Mononuclear cell (primary cell): ENCODE results near the gene LCTL. TPM values are rescaled to one million over a fixed set of nuclear protein-coding genes. Genes with fewer than 3 reads are reported as not detected.

Source experiments
- H3K27me3 ChIP-seq: 2 replicates; pipeline ENCODE4 v1.6.0; 2011; ENCODE audit warnings: low read length, control low read depth; ENCODE audit not compliant: insufficient read depth
- H3K4me1 ChIP-seq: 2 replicates; pipeline ENCODE4 v1.5.1; 2011; ENCODE audit warnings: mild to moderate bottlenecking, low read length, control low read depth; ENCODE audit not compliant: insufficient read depth
- H3K4me3 ChIP-seq: 2 replicates; pipeline ENCODE4 v1.5.1; 2011; ENCODE audit warnings: mild to moderate bottlenecking, low read length, moderate library complexity
- H3K9me3 ChIP-seq: 2 replicates; pipeline ENCODE4 v1.5.1; 2011; ENCODE audit warnings: low read depth, mild to moderate bottlenecking, control low read depth, low read length
- total RNA-seq: library from RNA; depleted of rRNA; stranded (reverse); fragments of >200 nt; gene quantifications from one replicate; pipeline ENCODE4 v1.2.3, GENCODE V29; 2012

Gene LCTL, protein sequence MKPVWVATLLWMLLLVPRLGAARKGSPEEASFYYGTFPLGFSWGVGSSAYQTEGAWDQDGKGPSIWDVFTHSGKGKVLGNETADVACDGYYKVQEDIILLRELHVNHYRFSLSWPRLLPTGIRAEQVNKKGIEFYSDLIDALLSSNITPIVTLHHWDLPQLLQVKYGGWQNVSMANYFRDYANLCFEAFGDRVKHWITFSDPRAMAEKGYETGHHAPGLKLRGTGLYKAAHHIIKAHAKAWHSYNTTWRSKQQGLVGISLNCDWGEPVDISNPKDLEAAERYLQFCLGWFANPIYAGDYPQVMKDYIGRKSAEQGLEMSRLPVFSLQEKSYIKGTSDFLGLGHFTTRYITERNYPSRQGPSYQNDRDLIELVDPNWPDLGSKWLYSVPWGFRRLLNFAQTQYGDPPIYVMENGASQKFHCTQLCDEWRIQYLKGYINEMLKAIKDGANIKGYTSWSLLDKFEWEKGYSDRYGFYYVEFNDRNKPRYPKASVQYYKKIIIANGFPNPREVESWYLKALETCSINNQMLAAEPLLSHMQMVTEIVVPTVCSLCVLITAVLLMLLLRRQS
- not detected for total RNA-seq

DNA sequence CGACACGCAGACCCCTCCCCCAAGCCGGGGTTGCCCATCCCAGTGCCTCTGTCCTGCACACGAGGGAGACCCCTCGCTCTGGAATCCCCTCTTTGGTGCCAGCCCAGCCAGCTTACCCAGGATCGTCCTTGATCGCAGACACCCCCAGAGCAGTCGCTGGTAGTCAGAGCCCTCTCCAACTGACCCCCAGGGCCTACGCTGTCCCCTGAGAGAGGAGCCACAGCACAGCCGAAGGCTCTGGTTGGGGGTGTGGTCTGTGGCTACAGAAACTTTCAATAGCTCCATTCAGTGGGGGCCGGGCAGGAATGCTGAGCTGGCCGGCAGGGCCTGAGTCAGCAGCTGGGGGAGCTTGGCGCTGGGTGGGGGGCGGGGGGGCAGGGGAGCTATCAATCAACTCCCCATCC, at the start of gene LCTL:
Gene LCTL, minus strand, starts transcription at position 258 of the 404 bp plus-strand sequence. CDS start 633 bp downstream, outside the sequence.
- no peak within 1 kb of the TSS for H3K4me3 ChIP-seq
- H3K27me3 ChIP-seq: no peaks in the 10 kb centered on the region
- H3K9me3 ChIP-seq: no peaks in the 10 kb centered on the region
- H3K4me1 ChIP-seq: peaks cover 5% of the 10 kb centered on the region

- H3K27me3 ChIP-seq: no peaks in the 10 kb centered on the region
- H3K4me1 ChIP-seq: peaks cover 65% of the 10 kb centered on the region
- no peak overlapping the region for H3K4me3 ChIP-seq
- H3K9me3 ChIP-seq: no peaks in the 10 kb centered on the region
Measured at GRCh38 chr15:66614951-66615760, 49.4 kb upstream of the LCTL start.

DNA sequence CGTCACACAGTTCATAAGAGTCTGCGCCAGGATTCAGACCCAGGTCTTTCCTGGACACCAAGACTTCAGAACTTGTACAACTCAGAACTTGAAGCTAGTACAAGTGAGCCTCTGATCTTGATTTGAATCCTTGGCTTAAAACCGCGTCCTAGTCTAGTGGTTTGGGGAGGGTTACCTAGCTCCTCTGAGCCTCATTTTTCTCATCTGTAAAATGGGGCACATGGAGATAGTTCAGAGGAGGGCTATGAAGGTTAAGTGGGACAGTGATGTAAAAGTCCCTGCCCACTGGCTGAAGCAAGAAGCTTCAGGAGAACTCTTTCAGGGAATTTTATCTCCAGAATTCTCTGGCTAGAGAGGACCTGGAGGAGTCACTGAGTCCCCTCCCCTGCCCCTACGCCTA, 48.7 kb upstream of the LCTL start:
- Histone ChIP-seq H3K4me1 (peaks cover 65% of the 10 kb centered on the region), H3K9me3 (no peaks in the 10 kb centered on the region), H3K4me3 (no peak overlapping the region), H3K27me3 (no peaks in the 10 kb centered on the region)

- Histone ChIP-seq H3K4me3 (no peak overlapping the region), H3K4me1 (peaks cover 58% of the 10 kb centered on the region), H3K27me3 (no peaks in the 10 kb centered on the region), H3K9me3 (no peaks in the 10 kb centered on the region)
Measured at GRCh38 chr15:66613743-66614142, 47.9 kb upstream of the LCTL start.

- no peaks in the 10 kb centered on the region for H3K27me3 ChIP-seq
- no peak overlapping the region for H3K4me3 ChIP-seq
- H3K9me3 ChIP-seq: no peaks in the 10 kb centered on the region
- peaks cover 35% of the 10 kb centered on the region for H3K4me1 ChIP-seq
Measured at GRCh38 chr15:66611257-66612053, 45.7 kb upstream of the LCTL start.

- Histone ChIP-seq H3K4me3 (no peak overlapping the region), H3K27me3 (no peaks in the 10 kb centered on the region), H3K4me1 (peaks cover 19% of the 10 kb centered on the region), H3K9me3 (no peaks in the 10 kb centered on the region)
Measured at GRCh38 chr15:66609876-66610275, 44.1 kb upstream of the LCTL start.

GRCh38 chr15:66608881-66609280, 43.1 kb upstream of the LCTL start:
- Histone ChIP-seq H3K4me1 (peaks cover 9% of the 10 kb centered on the region), H3K9me3 (no peaks in the 10 kb centered on the region)

DNA sequence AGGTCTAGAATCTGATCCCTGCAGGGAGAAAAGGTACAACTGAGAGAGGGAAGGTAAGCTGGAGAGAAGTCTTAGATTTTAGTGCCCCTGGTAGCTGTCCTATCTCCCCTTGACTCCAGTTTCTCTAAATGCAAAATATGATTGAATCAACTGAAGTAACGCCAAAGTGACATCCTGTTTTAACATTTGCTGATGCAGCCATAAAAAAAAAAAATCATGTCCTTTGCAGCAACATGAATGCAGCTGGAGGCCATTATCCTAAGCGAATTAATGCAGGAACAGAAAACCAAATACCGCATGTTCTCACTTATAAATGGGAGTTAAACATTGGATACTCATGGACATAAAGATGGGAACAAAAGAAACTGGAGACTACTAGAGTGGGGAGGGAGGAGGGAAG, 42.4 kb upstream of the LCTL start:
- H3K4me1 ChIP-seq: peaks cover 2% of the 10 kb centered on the region
- H3K4me3 ChIP-seq: no peak overlapping the region
- H3K9me3 ChIP-seq: no peaks in the 10 kb centered on the region
- no peaks in the 10 kb centered on the region for H3K27me3 ChIP-seq

More at GRCh38 chr15:66608881-66609280, 43.1 kb upstream of the LCTL start:
- Histone ChIP-seq H3K27me3 (no peaks in the 10 kb centered on the region), H3K4me3 (no peak overlapping the region)

DNA sequence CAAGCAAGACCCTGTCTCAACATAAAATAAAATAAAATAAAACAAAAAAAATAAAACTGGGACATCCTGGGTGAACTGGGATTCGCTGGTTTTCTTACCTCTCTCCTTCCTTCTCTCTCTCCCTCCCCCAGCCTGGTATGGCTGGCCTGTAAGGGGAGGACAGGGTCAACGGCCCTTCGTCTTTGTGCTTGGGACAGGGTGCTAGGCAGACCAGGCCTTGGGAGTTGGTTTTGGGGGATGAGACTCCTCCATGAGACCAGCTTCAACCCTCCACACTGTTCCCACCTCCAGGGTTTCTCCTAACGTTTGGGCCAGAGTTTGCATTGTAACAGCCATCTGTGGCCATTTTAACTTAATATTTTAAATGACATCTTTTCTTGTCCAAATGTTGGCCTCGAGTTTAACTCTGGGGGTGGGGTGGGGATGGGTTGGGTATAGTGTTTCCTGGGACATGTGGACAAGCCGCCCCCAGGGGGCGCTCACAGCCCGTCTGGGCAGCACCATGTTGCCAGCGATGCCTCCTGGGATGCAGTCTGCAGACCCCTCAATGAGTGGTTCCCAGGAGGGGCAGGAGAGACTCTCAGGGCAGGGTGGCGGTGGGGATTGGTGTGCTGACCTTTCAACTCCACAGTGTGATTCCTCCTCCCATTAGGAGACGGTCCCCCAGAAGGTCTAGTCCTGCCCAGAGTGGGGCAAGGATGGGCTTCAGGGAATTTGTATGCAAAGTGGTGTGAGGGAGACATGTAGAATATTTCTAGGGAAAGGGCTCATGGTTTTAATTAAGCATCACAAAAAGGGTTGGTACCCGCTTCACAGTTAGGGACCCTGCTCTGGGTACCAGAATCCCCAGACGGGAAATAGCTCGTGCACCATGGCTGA, 37.7 kb upstream of the LCTL start:
- Histone ChIP-seq H3K4me3 (no peak overlapping the region), H3K27me3 (no peaks in the 10 kb centered on the region), H3K4me1 (no peaks in the 10 kb centered on the region), H3K9me3 (no peaks in the 10 kb centered on the region)

DNA sequence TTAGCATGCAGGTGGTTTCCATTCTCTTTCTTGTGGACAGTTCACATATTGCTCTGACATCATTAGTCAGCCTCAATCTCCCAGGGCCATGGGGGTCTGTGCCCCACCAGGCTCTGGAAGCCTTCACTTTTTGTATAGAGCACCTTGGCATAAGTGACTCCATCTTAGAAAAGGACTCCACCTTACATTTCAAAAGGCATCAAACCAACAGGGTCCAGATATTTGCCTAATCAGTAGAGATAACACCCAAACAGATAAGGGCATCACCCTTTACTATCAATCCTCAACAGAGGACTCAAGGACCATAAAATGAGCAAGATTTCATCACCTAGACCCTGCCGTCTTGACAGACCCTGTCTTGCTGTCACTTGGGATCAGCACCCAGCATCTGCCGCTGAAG, 35.7 kb upstream of the LCTL start:
- Histone ChIP-seq H3K27me3 (no peaks in the 10 kb centered on the region), H3K4me1 (no peaks in the 10 kb centered on the region), H3K4me3 (no peak overlapping the region), H3K9me3 (no peaks in the 10 kb centered on the region)

DNA sequence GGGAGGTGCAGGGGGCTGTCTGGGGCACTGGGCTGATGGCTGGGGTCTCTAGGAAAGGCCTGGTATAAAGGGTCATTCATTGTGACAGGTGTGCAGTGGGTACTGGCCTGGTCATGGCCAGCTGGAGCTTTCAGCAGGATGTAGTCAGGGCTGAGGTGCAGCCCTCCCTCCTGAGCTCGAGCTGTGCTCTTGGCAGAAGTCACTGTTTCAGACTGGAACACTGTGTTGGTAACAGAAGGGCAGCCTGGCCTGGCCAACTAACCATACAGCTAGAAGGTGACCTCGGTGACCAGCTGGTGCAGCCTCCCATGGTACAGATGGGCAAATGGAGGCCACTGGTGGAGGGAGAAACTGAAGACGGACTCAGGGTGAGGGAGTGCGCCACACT, 34.4 kb upstream of the LCTL start:
- no peaks in the 10 kb centered on the region for H3K9me3 ChIP-seq
- H3K4me3 ChIP-seq: no peak overlapping the region
- no peaks in the 10 kb centered on the region for H3K4me1 ChIP-seq
- H3K27me3 ChIP-seq: no peaks in the 10 kb centered on the region

DNA sequence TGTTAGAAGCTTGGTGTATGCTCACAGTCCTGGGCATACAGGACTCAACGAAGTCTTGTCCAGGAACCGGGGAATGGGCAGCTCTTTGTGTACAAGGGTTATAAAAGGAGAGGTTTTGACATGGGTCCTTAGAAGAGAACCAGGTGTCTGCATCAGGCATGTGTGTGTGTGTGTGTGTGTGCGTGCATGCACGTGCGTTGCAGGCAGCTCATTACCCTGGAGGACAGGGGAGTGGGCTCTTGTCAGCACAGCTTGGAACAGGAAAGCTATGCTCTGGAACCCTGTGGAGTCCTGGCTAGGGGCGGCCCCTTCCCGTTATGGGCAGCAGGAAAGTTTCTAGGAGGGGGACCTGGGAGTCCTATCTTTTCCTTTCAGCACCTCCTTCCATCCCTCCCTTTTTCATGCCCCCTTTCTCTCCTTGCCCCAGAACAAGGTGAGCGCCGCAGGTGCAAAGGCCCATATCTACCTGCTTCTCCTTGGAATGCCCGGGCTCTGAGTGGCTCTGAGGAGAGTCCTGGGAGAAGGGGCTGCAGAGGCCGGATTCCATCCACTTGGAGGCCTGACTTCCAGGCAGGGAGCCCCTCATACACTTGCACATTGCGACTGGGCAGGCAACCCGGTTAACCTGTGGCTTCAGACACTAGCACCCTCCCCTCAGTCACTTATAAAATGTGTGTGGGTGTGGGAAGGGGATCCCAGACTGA, 33.9 kb upstream of the LCTL start:
- no peaks in the 10 kb centered on the region for H3K4me1 ChIP-seq
- no peak overlapping the region for H3K4me3 ChIP-seq
- H3K9me3 ChIP-seq: no peaks in the 10 kb centered on the region
- H3K27me3 ChIP-seq: no peaks in the 10 kb centered on the region

GRCh38 chr15:66598095-66598815, 32.5 kb upstream of the LCTL start:
- Histone ChIP-seq H3K4me3 (no peak overlapping the region), H3K4me1 (no peaks in the 10 kb centered on the region), H3K9me3 (no peaks in the 10 kb centered on the region), H3K27me3 (no peaks in the 10 kb centered on the region)
